ENCODE data around the gene STK11IP. TPM values are rescaled to one million over a fixed set of nuclear protein-coding genes. Genes with fewer than 3 reads are reported as not detected.

STK11IP gene
- total and polyA plus RNA-seq, 2 of the 13 experiments (the other 11 are each of a cell fraction or from before 2014, with no cell fraction given), result 12.8 to 24.0 TPM

DNA sequence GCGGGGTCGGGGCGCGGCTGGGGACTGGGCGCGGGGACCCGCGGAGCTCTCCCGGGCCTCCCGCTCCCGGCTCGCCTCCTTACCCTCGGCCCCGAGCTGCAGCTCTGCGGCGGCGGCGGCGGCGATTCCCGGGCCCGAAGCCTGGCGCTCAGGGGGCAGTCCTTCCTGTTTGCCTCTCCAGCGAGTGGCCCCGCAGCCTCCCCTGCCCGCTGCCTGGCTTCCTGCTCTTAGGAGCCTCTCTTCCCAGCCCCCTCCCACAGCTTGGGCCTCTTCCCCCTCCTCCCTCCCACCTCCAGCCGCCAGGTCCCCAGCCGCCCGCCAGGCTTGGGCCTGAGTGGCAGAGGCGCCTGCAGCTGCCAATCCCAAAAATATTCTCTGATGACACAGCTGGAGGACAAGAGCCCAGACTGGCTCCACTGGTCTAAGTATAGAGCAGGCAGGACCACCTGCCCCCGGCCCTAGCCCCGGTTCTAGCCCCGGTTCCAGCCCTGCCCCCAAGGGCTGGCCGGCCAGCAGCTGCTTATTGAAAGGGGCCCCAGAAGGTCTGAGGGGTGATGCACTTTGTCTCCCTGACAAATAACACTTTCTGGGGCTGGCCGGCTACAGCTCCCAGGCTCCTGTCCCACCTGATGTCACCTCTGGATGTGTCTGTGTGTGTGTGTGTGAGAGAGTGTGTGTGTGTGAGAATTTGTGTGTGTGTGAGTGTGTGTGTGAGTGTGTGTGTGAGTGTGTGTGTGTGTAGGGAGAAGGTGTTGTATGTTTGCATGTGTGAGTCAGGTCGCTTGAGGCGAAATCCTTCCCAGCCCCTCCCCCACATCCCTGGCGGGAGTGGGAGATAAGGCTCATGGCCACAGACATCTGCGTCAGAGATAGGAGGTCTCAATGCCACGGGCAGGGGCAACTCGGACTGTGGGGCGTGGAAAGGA is 26.1 kb upstream of the STK11IP start, which contains the start of gene OBSL1 (continued):
- TF ChIP-seq ZNF724P (CRISPR knock-in tag; IDR thresholded peaks at IDR 0.05; ENCODE audit: borderline replicate concordance) (no peak), SALL1 (CRISPR knock-in tag; IDR thresholded peaks at IDR 0.05) (peak; percentile 85), ZNF205 (CRISPR knock-in tag; IDR thresholded peaks at IDR 0.05) (no peak), ZNF232 (CRISPR knock-in tag; IDR thresholded peaks at IDR 0.05; ENCODE audit: borderline replicate concordance) (no peak; the same call in 1 of the 2 replicates), ZFY (CRISPR knock-in tag; IDR thresholded peaks at IDR 0.05) (peak; percentile 69), ZNF891 (CRISPR knock-in tag; IDR thresholded peaks at IDR 0.05) (no peak; the same call in 1 of the 2 replicates), ZNF780A (CRISPR knock-in tag; IDR thresholded peaks at IDR 0.05) (peak; percentile 88; the same call in 1 of the 2 replicates), ZNF33B (CRISPR knock-in tag; IDR thresholded peaks at IDR 0.05) (no peak), PRPF4 (IDR thresholded peaks at IDR 0.05; ENCODE audit: low read depth, low read length, poor library complexity, severe bottlenecking) (peak; percentile 65), ARNT (IDR thresholded peaks at IDR 0.05) (no peak), POGZ (CRISPR knock-in tag; IDR thresholded peaks at IDR 0.05) (peak; percentile 56; the same call in 1 of the 2 replicates), ZFP62 (CRISPR knock-in tag; IDR thresholded peaks at IDR 0.05) (no peak), ZBTB21 (CRISPR knock-in tag; IDR thresholded peaks at IDR 0.05) (no peak), ATF7 (IDR thresholded peaks at IDR 0.05) (peak; percentile 74; the same call in 1 of the 2 replicates), ATF7 (CRISPR knock-in tag; IDR thresholded peaks at IDR 0.05) (peak; percentile 44; the same call in 1 of the 2 replicates), PCBP1 (IDR thresholded peaks at IDR 0.05; ENCODE audit: borderline replicate concordance, low read depth, low read length) (peak; percentile 53; the same call in 1 of the 2 replicates), HNRNPLL (IDR thresholded peaks at IDR 0.05; ENCODE audit: low read depth, low read length, poor library complexity, severe bottlenecking) (peak; percentile 77), ETV6 (CRISPR knock-in tag; conservative IDR thresholded peaks at IDR 0.05) (peak; percentile 25; the same call in 1 of the 2 replicates), REPIN1 (CRISPR knock-in tag; IDR thresholded peaks at IDR 0.05; ENCODE audit: borderline replicate concordance, low read depth) (peak; percentile 63; the same call in 1 of the 2 replicates), SRSF9 (IDR thresholded peaks at IDR 0.05; ENCODE audit: borderline replicate concordance, insufficient read depth, low read depth, low read length, poor library complexity, severe bottlenecking) (no peak)
- TF ChIP-seq, protein P1, sequence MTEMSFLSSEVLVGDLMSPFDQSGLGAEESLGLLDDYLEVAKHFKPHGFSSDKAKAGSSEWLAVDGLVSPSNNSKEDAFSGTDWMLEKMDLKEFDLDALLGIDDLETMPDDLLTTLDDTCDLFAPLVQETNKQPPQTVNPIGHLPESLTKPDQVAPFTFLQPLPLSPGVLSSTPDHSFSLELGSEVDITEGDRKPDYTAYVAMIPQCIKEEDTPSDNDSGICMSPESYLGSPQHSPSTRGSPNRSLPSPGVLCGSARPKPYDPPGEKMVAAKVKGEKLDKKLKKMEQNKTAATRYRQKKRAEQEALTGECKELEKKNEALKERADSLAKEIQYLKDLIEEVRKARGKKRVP (CRISPR knock-in tag; IDR thresholded peaks at IDR 0.05), result peak in 1 of 2 experiments; percentile 84; a peak in 2 of 4 replicates
- TF ChIP-seq, protein P2, sequence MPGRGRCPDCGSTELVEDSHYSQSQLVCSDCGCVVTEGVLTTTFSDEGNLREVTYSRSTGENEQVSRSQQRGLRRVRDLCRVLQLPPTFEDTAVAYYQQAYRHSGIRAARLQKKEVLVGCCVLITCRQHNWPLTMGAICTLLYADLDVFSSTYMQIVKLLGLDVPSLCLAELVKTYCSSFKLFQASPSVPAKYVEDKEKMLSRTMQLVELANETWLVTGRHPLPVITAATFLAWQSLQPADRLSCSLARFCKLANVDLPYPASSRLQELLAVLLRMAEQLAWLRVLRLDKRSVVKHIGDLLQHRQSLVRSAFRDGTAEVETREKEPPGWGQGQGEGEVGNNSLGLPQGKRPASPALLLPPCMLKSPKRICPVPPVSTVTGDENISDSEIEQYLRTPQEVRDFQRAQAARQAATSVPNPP (CRISPR knock-in tag; IDR thresholded peaks at IDR 0.05), result peak; percentile 57; the same call in 1 of the 2 replicates
- TF ChIP-seq, protein P3, sequence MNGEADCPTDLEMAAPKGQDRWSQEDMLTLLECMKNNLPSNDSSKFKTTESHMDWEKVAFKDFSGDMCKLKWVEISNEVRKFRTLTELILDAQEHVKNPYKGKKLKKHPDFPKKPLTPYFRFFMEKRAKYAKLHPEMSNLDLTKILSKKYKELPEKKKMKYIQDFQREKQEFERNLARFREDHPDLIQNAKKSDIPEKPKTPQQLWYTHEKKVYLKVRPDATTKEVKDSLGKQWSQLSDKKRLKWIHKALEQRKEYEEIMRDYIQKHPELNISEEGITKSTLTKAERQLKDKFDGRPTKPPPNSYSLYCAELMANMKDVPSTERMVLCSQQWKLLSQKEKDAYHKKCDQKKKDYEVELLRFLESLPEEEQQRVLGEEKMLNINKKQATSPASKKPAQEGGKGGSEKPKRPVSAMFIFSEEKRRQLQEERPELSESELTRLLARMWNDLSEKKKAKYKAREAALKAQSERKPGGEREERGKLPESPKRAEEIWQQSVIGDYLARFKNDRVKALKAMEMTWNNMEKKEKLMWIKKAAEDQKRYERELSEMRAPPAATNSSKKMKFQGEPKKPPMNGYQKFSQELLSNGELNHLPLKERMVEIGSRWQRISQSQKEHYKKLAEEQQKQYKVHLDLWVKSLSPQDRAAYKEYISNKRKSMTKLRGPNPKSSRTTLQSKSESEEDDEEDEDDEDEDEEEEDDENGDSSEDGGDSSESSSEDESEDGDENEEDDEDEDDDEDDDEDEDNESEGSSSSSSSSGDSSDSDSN (CRISPR knock-in tag; IDR thresholded peaks at IDR 0.05), result peak; percentile 73
- TF ChIP-seq, protein P4, sequence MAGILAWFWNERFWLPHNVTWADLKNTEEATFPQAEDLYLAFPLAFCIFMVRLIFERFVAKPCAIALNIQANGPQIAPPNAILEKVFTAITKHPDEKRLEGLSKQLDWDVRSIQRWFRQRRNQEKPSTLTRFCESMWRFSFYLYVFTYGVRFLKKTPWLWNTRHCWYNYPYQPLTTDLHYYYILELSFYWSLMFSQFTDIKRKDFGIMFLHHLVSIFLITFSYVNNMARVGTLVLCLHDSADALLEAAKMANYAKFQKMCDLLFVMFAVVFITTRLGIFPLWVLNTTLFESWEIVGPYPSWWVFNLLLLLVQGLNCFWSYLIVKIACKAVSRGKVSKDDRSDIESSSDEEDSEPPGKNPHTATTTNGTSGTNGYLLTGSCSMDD (CRISPR knock-in tag; IDR thresholded peaks at IDR 0.05), result no peak

Data from HepG2 (cell line).